Measurements from ENCODE around the gene RXRB.

The RXRB gene

GRCh38 chr6:33193619-33194018 lies 6.8 kb downstream of the RXRB start:
- Histone ChIP-seq H3K9me3 (ENCODE audit: control insufficient read depth in 1 of 2, low read length in 2 of 2) (no peaks in the 10 kb centered on the region), H3K27me3 (ENCODE audit: low read depth, low read length) (peaks cover 13% of the 10 kb centered on the region), H3K4me1 (ENCODE audit: control insufficient read depth in 1 of 2, insufficient read depth in 2 of 2, low read length in 2 of 2) (peaks cover 15 to 27% of the 10 kb centered on the region in 2 donors), H3K36me3 (ENCODE audit: control insufficient read depth in 1 of 2, insufficient read depth in 2 of 2, low read length in 2 of 2) (peaks cover 28 to 39% of the 10 kb centered on the region in 2 donors), H3K4me3 (ENCODE audit: low read depth in 1 of 2, low read length in 2 of 2) (no peak overlapping the region), H3K27ac (ENCODE audit: low read length) (no peak overlapping the region)

DNA sequence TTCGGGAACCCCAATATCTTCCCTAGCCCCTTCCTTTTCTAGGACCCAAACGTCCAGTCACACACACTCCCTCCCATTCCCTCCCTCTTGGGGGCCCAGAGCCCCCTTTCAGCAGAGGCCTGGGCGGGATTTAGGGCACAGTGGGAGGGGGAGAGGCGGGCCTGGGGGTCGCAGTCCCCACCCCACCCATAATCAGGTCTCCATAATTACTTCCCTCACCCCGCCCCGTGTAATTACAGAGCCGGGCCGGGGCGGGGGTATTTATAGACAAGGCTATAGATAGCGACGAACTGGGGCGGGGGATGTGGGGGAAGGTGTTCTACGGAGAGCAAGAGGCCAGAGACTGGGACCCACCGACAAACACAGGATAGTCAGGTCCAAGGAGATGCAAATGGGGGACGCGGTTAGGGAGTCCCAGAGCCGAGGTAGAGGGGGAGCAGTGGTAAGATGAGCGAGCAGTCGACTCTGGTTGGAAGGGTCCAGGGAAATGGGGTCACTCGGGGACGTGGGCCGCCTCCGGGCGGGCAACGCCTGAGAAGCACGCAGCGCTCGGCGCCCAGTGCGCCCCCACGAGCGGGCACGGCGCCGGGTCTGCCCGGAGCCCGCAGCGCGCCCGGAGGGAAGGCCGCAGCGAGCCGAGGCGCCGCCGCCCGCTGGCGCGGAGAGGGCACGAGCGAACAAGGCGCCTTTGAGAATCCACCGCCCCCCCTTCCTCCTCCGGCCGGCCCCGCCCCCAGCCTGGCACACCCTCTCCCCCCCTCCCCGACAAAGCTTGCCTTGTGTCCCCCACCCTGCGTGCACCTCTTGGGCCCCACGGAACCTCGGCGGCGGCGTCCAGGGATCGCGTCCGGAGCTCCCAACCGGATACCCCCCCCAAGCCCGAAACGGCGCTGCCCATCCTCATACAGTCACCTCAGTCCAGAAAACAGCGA lies 7.5 kb downstream of the RXRB start:
- Histone ChIP-seq H3K36me3 (ENCODE audit: control insufficient read depth in 1 of 2, insufficient read depth in 2 of 2, low read length in 2 of 2) (peaks cover 28 to 39% of the 10 kb centered on the region in 2 donors), H3K4me3 (ENCODE audit: low read depth in 1 of 2, low read length in 2 of 2) (peak overlapping the region; percentile 26 to 40), H3K27me3 (ENCODE audit: low read depth, low read length) (peaks cover 16% of the 10 kb centered on the region), H3K27ac (ENCODE audit: low read length) (no peak overlapping the region), H3K4me1 (ENCODE audit: control insufficient read depth in 1 of 2, insufficient read depth in 2 of 2, low read length in 2 of 2) (peaks cover 10 to 20% of the 10 kb centered on the region in 2 donors), H3K9me3 (ENCODE audit: control insufficient read depth in 1 of 2, low read length in 2 of 2) (no peaks in the 10 kb centered on the region)

DNA sequence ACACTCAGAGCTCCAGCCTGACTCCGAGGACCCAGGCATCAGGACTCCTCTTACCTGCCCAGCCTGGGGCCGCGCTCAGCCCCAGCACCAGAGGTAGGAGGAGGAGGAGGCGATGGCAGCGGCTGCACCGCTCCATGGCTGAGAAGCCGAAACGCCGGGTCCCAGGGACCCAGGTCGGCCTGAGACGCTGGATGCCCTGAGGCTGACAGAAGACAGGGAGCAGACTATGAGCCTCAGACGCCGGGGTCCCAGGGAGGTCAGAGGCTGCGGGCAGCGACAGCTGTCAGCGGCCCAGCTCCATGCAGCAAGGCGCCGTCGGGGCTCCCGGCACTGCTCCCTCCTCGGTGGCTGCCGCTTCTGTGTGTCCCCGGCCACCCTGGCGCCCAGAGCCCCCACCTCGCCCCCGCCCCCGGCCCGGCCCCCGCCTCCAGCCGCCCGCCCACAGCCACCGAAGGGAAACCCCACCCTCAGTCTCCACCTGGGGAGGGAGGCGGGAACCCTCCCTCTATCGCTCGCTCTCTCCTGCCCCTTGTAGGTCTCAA lies 8.3 kb downstream of the RXRB start, which contains the start of gene COL11A2:
Gene COL11A2, minus strand, starts transcription at position 363 of the 542 bp plus-strand sequence. Its CDS starts 227 bp downstream, at position 136.
- peaks cover 25 to 33% of the 10 kb centered on the region in 2 donors for H3K36me3 ChIP-seq (ENCODE audit: control insufficient read depth in 1 of 2, insufficient read depth in 2 of 2, low read length in 2 of 2)
- H3K4me3 ChIP-seq (ENCODE audit: low read depth in 1 of 2, low read length in 2 of 2): peak within 1 kb of the TSS; percentile 26 to 40
- peaks cover 16% of the 10 kb centered on the region for H3K27me3 ChIP-seq (ENCODE audit: low read depth, low read length)
- no peak within 1 kb of the TSS for H3K27ac ChIP-seq (ENCODE audit: low read length)
- no peaks in the 10 kb centered on the region for H3K9me3 ChIP-seq (ENCODE audit: control insufficient read depth in 1 of 2, low read length in 2 of 2)
- H3K4me1 ChIP-seq (ENCODE audit: control insufficient read depth in 1 of 2, insufficient read depth in 2 of 2, low read length in 2 of 2): peaks cover 2 to 15% of the 10 kb centered on the region in 2 donors

- Histone ChIP-seq H3K27ac (ENCODE audit: low read length) (no peak overlapping the region), H3K4me3 (ENCODE audit: low read depth in 1 of 2, low read length in 2 of 2) (no peak overlapping the region), H3K9me3 (ENCODE audit: control insufficient read depth in 1 of 2, low read length in 2 of 2) (no peaks in the 10 kb centered on the region), H3K27me3 (ENCODE audit: low read depth, low read length) (peaks cover 16% of the 10 kb centered on the region), H3K36me3 (ENCODE audit: control insufficient read depth in 1 of 2, insufficient read depth in 2 of 2, low read length in 2 of 2) (peaks cover 21 to 27% of the 10 kb centered on the region in 2 donors), H3K4me1 (ENCODE audit: control insufficient read depth in 1 of 2, insufficient read depth in 2 of 2, low read length in 2 of 2) (peaks cover 0 to 15% of the 10 kb centered on the region in 2 donors)
Observed at GRCh38 chr6:33191383-33192104, 8.9 kb downstream of the RXRB start.

DNA sequence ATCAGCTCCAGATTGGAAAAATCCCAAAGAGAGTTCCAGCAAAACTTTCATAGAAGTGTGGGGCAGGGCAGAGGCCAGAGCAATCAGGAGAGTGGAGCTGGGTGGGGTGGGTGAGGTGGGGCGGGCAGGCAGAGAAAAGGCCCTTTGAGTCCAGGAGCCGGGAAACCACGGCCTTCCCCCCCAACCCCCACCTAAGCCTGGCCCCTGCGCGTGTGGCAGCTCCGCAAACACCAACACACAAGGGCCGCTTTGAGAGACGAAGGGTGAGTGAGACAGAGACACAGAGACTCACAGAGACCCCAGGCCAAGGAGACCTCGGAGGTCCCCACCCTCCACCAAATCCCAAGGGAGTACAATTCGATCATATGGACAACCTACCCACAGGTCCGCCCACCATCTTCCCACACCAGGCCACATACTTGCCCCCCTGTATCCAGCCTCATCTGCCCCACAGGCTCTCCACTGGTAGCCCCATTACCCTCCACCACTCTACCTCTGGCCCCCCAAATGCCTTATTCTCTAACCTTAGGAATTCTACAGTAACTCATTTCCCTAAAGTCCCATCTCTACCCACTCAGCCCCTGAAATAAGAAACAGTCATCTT lies 9.9 kb downstream of the RXRB start:
- Histone ChIP-seq H3K9me3 (ENCODE audit: control insufficient read depth in 1 of 2, low read length in 2 of 2) (no peaks in the 10 kb centered on the region), H3K27ac (ENCODE audit: low read length) (no peak overlapping the region), H3K4me1 (ENCODE audit: control insufficient read depth in 1 of 2, insufficient read depth in 2 of 2, low read length in 2 of 2) (peaks cover 0 to 15% of the 10 kb centered on the region in 2 donors), H3K4me3 (ENCODE audit: low read depth in 1 of 2, low read length in 2 of 2) (no peak overlapping the region), H3K27me3 (ENCODE audit: low read depth, low read length) (peaks cover 16% of the 10 kb centered on the region), H3K36me3 (ENCODE audit: control insufficient read depth in 1 of 2, insufficient read depth in 2 of 2, low read length in 2 of 2) (peaks cover 12 to 17% of the 10 kb centered on the region in 2 donors)

GRCh38 chr6:33189625-33190448 lies 10.6 kb downstream of the RXRB start:
- no peaks in the 10 kb centered on the region for H3K9me3 ChIP-seq (ENCODE audit: control insufficient read depth in 1 of 2, low read length in 2 of 2)
- peaks cover 0 to 15% of the 10 kb centered on the region in 2 donors for H3K4me1 ChIP-seq (ENCODE audit: control insufficient read depth in 1 of 2, insufficient read depth in 2 of 2, low read length in 2 of 2)
- H3K36me3 ChIP-seq (ENCODE audit: control insufficient read depth in 1 of 2, insufficient read depth in 2 of 2, low read length in 2 of 2): peaks cover 4 to 10% of the 10 kb centered on the region in 2 donors
- H3K27ac ChIP-seq (ENCODE audit: low read length): no peak overlapping the region
- no peak overlapping the region for H3K4me3 ChIP-seq (ENCODE audit: low read depth in 1 of 2, low read length in 2 of 2)
- H3K27me3 ChIP-seq (ENCODE audit: low read depth, low read length): peaks cover 16% of the 10 kb centered on the region

DNA sequence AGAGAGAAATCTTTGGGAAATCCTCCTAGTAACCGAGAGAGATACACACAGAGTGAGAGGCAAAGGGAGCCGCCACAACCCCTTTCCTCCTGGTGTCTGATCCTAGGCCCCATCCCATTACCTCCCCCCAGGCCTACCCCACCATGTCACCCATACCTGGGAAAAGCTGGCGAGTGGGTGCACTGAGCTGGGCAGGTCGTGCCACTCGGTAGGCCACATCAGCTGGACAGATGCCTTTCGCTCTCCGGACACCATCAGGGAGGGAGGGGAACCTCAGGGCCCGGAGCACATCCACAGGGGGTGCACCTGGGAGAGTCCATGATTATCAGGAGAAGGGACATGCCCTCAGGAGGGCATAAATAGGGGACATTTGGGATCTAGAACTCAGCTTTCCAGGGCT lies 11.3 kb downstream of the RXRB start:
- H3K4me1 ChIP-seq (ENCODE audit: control insufficient read depth in 1 of 2, insufficient read depth in 2 of 2, low read length in 2 of 2): peaks cover 0 to 15% of the 10 kb centered on the region in 2 donors
- peaks cover 0 to 3% of the 10 kb centered on the region in 2 donors for H3K36me3 ChIP-seq (ENCODE audit: control insufficient read depth in 1 of 2, insufficient read depth in 2 of 2, low read length in 2 of 2)
- H3K9me3 ChIP-seq (ENCODE audit: control insufficient read depth in 1 of 2, low read length in 2 of 2): no peaks in the 10 kb centered on the region
- no peak overlapping the region for H3K4me3 ChIP-seq (ENCODE audit: low read depth in 1 of 2, low read length in 2 of 2)
- H3K27me3 ChIP-seq (ENCODE audit: low read depth, low read length): peaks cover 16% of the 10 kb centered on the region
- H3K27ac ChIP-seq (ENCODE audit: low read length): no peak overlapping the region

DNA sequence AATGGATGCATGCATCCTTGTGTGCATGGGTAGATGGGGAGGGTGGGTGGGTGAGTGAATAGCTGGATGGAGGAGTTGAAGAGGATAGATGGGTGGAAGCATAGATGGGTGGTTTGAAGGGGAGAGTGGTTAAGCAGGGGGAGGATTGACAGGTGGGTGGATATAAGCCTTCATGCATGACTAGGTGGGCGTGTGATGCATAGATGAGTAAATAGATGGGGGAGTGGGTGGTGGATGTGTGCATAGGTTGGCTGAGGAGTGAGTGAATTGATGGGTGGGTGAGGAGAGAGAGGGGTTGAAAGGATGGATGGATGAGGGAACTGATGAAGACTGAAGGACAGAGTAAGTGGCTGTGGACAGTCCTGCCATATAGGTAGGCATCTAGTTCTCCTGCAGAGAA lies 12.7 kb downstream of the RXRB start:
- Histone ChIP-seq H3K27ac (ENCODE audit: low read length) (no peak overlapping the region), H3K9me3 (ENCODE audit: control insufficient read depth in 1 of 2, low read length in 2 of 2) (no peaks in the 10 kb centered on the region), H3K27me3 (ENCODE audit: low read depth, low read length) (peaks cover 16% of the 10 kb centered on the region), H3K4me1 (ENCODE audit: control insufficient read depth in 1 of 2, insufficient read depth in 2 of 2, low read length in 2 of 2) (peaks cover 0 to 7% of the 10 kb centered on the region in 2 donors), H3K36me3 (ENCODE audit: control insufficient read depth in 1 of 2, insufficient read depth in 2 of 2, low read length in 2 of 2) (no peaks in the 10 kb centered on the region), H3K4me3 (ENCODE audit: low read depth in 1 of 2, low read length in 2 of 2) (no peak overlapping the region)

GRCh38 chr6:33185654-33186187 lies 14.7 kb downstream of the RXRB start:
- Histone ChIP-seq H3K27me3 (ENCODE audit: low read depth, low read length) (peaks cover 4% of the 10 kb centered on the region), H3K4me1 (ENCODE audit: control insufficient read depth in 1 of 2, insufficient read depth in 2 of 2, low read length in 2 of 2) (no peaks in the 10 kb centered on the region), H3K9me3 (ENCODE audit: control insufficient read depth in 1 of 2, low read length in 2 of 2) (no peaks in the 10 kb centered on the region), H3K36me3 (ENCODE audit: control insufficient read depth in 1 of 2, insufficient read depth in 2 of 2, low read length in 2 of 2) (no peaks in the 10 kb centered on the region), H3K27ac (ENCODE audit: low read length) (no peak overlapping the region), H3K4me3 (ENCODE audit: low read depth in 1 of 2, low read length in 2 of 2) (no peak overlapping the region)

- no peaks in the 10 kb centered on the region for H3K36me3 ChIP-seq (ENCODE audit: control insufficient read depth in 1 of 2, insufficient read depth in 2 of 2, low read length in 2 of 2)
- no peak overlapping the region for H3K4me3 ChIP-seq (ENCODE audit: low read depth in 1 of 2, low read length in 2 of 2)
- no peaks in the 10 kb centered on the region for H3K4me1 ChIP-seq (ENCODE audit: control insufficient read depth in 1 of 2, insufficient read depth in 2 of 2, low read length in 2 of 2)
- no peaks in the 10 kb centered on the region for H3K9me3 ChIP-seq (ENCODE audit: control insufficient read depth in 1 of 2, low read length in 2 of 2)
- peaks cover 4% of the 10 kb centered on the region for H3K27me3 ChIP-seq (ENCODE audit: low read depth, low read length)
- no peak overlapping the region for H3K27ac ChIP-seq (ENCODE audit: low read length)
Observed at GRCh38 chr6:33185190-33185589, 15.3 kb downstream of the RXRB start.

All from muscle layer of duodenum (tissue), 2 donors.